Stimulated activated CD8-positive, alpha-beta memory T cell treated with anti-CD3 and anti-CD28 coated beads, Interleukin-4, amount 100 ng/mL, for 1 hour (primary cell): ENCODE measurements around the gene NUDT9.
"Not testable (repeated sequence)": the region's sequence is repeated elsewhere in the genome, so short reads cannot be mapped to it uniquely, and the experiment has no call there.

Source experiments
- DNase-seq, 2 donors: peaks; one replicate each; pipeline ENCODE4 v3.0.0-alpha.2; 2020; ENCODE audit warnings: low read depth in 2 of 2, low spot score in 1 of 2

NUDT9 gene

GRCh38 chr4:87422104-87423052 lies at the start of gene NUDT9:
Gene NUDT9 (plus strand): TSS chr4:87422573. CDS start chr4:87422906, 333 bp downstream.
- peak; percentile 64 to 69 for DNase-seq

DNA sequence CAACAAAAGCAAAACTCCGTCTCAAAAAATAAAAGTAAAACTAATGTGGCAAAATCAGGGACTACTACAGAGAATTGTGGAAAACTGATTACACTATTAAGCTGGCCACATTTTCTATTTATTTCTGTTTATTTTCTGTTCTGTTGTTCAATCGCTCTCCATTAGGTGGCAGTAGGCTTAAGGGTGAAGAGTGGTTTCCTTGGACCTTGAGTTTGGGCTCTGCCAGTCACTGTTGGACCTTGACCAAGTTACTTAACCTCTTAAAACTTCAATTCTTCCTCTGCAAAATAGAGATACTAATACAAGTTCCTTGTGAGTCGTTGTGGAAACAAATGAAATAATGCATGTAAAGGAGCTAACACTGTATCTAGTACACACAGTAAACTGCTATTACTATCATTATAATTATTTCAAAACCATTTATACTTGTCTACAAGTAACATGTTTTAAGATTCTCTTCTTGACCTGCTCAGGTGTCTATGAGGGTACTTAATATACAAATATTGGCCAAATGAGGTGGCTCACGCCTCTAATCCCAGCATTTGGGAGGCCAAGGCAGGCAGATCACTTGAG lies 46.6 kb upstream of the NUDT9 start:
- no peak for DNase-seq

DNA sequence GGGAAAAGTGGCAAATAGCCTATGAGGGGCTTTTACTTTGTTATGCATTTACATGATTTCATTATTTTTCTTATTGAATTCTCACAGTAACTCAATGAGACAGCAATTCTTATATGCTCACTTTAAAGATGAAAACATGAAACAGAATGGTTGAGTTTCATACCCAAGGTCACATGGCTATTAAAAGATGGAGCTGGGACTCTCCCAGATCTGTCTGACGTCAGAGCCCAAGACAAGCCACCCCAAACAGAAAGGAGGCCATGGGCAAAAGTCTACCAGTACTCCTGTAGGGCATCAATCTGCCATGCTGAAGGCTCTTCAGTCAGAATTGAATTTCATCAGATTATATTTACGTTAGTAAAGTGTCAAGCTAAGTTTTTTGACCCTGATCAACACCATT lies 44.6 kb upstream of the NUDT9 start:
- no peak for DNase-seq

GRCh38 chr4:87382116-87382515 lies 40.3 kb upstream of the NUDT9 start:
- DNase-seq: no peak

DNA sequence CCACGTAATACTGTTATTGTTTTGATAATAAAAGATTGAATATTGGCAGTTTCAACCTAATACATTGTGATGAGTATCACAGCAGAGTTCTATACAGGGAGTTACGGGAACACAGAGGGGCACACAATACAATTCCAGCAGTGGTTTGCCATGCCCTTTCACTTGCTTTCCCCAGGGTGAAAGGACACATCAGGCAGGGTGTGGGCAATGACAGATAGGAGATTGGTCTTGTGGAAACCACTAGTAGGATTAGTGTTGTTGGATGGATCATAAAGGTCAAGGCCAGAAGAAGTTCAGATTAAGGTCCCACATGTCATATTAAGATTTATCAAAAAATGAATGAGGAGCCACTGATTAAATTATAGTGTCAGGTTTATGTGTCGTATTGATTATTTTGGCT lies 39.4 kb upstream of the NUDT9 start:
- DNase-seq: no peak

DNA sequence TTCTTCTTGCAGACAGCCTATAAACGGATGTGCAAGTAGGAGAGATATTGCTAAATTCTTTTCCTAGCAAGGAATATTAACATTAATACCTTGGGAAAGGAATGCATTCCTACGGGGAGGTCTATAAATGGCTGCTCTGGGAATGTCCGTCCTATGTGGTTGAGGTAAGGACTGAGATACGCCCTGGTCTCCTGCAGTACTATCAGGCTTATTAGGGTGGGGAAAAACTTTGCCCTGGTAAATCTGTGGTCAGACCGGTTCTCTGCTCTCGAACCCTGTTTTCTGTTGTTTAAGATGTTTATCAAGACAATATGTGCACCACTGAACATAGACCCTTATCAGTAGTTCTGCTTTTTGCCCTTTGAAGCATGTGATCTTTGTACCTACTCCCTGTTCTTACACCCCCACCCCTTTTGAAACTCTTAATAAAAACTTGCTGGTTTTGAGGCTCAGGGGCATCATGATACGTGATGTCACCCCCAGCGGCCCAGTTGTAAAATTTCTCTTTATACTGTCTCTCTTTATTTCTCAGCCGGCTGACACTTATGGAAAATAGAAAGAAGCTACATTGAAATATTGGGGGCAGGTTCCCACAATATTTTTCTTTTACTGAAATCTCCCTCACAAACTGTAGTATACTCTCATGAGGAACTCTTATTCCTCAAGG lies 37.8 kb upstream of the NUDT9 start:
- not testable (repeated sequence) for DNase-seq

- no peak for DNase-seq
Observed at GRCh38 chr4:87387237-87387636, 35.1 kb upstream of the NUDT9 start.

GRCh38 chr4:87388901-87389300 lies 33.5 kb upstream of the NUDT9 start:
- no peak for DNase-seq

DNA sequence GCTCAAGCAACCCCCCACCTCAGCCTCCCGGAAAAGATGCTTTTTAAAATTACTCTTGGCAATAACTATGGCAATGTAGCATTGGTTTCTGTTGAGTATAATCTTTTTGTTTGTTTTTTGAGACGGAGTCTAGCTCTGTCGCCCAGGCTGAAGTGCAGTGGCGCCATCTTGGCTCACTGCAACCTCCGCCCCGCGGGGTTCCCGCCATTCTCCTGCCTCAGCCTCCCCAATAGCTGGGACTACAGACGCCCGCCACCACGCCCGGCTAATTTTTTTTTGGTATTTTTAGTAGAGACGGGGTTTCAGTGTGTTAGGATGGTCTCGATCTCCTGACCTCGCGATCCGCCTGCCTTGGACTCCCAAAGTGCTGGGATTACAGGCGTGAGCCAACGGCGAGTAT lies 32.3 kb upstream of the NUDT9 start:
- not testable (repeated sequence) for DNase-seq

DNA sequence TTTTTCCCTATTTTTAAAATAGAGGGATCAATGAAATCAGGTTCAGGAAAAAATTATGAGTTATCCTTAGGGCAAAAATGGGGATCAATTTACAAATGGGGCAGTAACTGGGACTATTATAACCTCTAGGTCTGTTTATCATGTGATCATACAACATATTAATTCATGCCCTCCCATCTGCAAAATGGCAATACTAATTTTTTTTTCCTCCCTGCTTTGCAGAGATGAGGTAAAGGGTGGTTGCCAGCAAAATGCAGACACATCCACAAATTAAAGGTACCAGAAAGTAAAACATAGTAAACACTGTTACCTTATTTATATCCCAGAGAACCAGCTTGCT lies 31.9 kb upstream of the NUDT9 start:
- DNase-seq: no peak

- peak; percentile 47 to 63 for DNase-seq
Observed at GRCh38 chr4:87390891-87391575, 31.3 kb upstream of the NUDT9 start, which contains the start of gene HSD17B11. Gene HSD17B11 (minus strand): TSS chr4:87391188. CDS start chr4:87391070, 118 bp downstream.

GRCh38 chr4:87391576-87392054 lies 30.8 kb upstream of the NUDT9 start:
- no peak for DNase-seq

GRCh38 chr4:87392183-87392582 lies 30.2 kb upstream of the NUDT9 start:
- DNase-seq: no peak

DNA sequence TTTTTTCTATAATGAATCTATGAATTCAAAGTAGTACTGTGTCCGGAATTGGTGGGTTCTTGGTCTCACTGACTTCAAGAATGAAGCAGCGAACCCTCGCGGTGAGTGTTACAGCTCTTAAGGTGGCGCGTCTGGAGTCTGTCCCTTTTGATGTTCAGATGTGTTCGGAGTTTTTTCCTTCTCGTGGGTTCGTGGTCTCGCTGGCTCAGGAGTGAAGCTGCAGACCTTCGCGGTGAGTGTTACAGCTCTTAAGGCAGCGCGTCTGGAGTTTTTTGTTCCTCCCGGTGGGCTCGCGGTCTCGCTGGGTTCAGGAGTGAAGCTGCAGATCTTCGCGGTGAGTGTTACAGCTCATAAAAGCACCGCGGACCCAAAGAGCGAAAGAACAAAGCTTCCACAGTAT lies 27.3 kb upstream of the NUDT9 start:
- not testable (repeated sequence) for DNase-seq

DNA sequence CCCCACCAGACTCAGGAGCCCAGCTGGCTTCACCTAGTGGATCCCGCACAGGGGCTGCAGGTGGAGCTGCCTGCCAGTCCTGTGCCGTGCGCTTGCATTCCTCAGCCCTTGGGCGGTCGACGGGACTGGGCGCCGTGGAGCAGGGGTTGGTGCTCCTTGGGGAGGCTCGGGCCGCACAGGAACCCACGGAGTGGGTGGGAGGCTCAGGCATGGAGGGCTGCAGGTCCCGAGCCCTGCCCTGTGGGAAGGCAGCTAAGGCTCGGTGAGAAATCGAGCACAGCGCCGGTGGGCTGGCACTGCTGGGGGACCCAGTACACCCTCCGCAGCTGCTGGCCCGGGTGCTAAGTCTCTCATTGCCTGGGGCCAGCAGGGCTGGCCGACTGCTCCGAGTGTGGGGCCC lies 26.5 kb upstream of the NUDT9 start:
- not testable (repeated sequence) for DNase-seq

- DNase-seq: no peak
Observed at GRCh38 chr4:87399148-87399547, 23.2 kb upstream of the NUDT9 start.

GRCh38 chr4:87399954-87400353 lies 22.4 kb upstream of the NUDT9 start:
- no peak for DNase-seq

DNA sequence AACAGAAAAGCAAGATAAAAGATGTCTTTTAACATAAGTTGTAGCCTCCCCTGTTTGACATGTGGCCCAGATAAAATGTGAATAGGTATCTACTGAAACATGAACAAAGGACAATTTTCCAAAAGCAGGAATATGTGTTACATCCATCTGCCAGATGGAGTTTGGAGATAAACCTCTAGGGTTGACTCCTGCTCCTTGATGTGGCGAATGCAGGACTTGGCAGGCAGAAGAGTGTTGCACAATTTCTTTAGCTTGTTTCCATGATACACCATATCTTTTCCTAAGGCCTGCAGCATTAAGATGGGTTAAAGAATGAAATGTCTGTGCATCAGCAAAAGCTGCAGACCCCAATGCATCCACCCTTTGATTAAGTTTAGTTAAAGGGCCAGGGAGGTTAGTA lies 18.6 kb upstream of the NUDT9 start:
- DNase-seq: not testable (repeated sequence)

DNA sequence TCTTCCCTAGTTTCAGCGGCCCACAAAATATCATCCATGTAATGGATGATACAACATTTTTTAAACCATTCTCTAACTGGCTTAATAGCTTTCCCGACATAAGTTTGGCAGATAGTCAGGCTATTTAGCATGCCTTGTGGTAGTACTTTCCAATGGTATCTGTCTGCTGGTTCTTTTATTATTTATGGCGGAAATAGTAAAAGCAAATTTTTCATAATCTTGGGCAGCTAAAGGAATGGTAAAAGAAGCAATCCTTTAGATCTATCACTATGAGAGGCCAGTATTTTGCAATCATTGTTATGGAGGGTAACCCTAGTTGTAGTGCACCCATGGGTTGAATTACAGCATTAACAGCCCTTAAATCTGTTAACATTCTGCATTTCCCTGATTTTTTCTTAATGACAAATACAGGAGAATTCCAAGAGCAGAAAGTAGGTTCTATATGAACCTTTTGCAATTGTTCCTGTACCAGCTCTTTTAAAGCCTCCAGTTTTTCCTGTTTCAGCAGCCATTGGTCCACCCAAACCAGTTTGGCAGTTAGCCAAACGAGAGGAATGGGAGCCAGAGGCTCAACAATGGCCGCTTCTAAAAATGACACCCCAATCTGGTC lies 17.1 kb upstream of the NUDT9 start:
- DNase-seq: no peak

DNA sequence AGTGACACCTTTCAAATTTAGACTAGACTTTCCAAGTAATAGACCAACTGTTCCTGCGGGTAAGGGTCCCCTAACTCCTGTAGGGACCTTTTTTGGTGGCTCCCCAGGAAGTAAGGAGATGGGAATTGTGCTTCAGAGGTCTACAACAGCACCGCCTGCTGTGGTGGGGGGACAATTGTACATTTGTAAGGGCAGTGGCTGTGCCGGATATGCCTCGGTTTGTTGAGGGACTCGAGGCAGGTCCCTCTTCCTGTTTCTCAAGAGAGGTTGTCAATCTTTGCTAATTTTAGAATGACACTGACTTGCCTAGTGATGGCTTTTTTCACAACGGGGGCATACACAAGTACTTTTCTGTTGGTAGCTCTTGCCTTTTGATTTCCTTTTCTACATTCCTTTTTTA lies 15.9 kb upstream of the NUDT9 start:
- DNase-seq: no peak

DNA sequence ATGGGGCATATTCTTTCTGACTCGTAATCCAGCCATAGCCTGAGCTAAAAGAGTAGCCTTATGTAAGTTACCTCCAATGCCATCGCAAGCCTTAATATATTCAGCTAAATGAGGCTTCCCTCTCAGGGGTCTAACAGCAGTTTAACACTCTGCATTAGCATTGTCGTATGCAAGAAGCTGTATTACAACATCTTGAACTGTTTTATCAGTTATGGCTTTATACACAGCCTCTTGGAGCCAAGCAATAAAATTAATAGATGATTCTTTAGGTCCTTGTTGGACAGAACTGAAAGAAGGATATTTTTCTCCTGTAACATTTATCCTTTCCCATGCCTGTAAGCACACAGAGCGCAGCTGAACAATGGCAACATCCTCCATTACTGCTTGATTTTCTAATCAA lies 15.5 kb upstream of the NUDT9 start:
- not testable (repeated sequence) for DNase-seq
